ENCODE data around the gene DLEU7. TPM values are rescaled to one million over a fixed set of nuclear protein-coding genes. Genes with fewer than 3 reads are reported as not detected.

DLEU7 gene
- total RNA-seq, 1 donor from 2014 or later: 0.08 TPM

Other genes starting within 250 kb of the DLEU7 start
- gene RNASEH2B, start 66.1 kb upstream of the DLEU7 start, total RNA-seq: 42.7 TPM